Gastroesophageal sphincter (tissue), 4 donors: ENCODE measurements around the gene COX19. TPM values are rescaled to one million over a fixed set of nuclear protein-coding genes. Genes with fewer than 3 reads are reported as not detected.

Experiments
- ATAC-seq: fragments of 150-250 bp; one replicate; pipeline ENCODE4 v1.9.1; 2016; ENCODE audit warnings: mild to moderate bottlenecking, moderate library complexity
- H3K27ac ChIP-seq, 4 donors: fragments of 200-600 bp; sonication (generic) in 3 of 4; 1 replicate in 3 of 4; 2 replicates in 1 of 4; pipeline ENCODE4 v1.5.1; 2016 to 2019
- H3K27me3 ChIP-seq: fragments of 200-600 bp; sonication (generic); one replicate; pipeline ENCODE4 v1.5.1; 2019
- H3K36me3 ChIP-seq, 2 donors: fragments of 200-600 bp; sonication (generic); one replicate each; pipeline ENCODE4 v1.5.1; 2019; ENCODE audit warnings: control low read depth in 1 of 2
- H3K4me1 ChIP-seq, 3 donors: fragments of 200-600 bp; sonication (generic); 1 replicate in 2 of 3; 2 replicates in 1 of 3; pipeline ENCODE4 v1.5.1; 2016 to 2019; ENCODE audit warnings: control low read depth in 2 of 3
- H3K4me3 ChIP-seq, 2 donors: fragments of 200-600 bp; sonication (generic); one replicate each; pipeline ENCODE4 v1.5.1; 2019; ENCODE audit warnings: mild to moderate bottlenecking in 1 of 2, moderate library complexity in 1 of 2
- H3K9me3 ChIP-seq, 3 donors: fragments of 200-600 bp; sonication (generic); one replicate each; pipeline ENCODE4 v1.5.1; 2017 to 2019; ENCODE audit warnings: control low read depth in 2 of 3
- CTCF ChIP-seq, 4 experiments: fragments of 200-600 bp in 2 of 4; fragments of 450-650 bp in 2 of 4; sonication (generic) in 1 of 4; IDR thresholded peaks; one replicate each; pipeline ENCODE4 v1.5.1; 2017 to 2019; ENCODE audit warnings: antibody characterized with exemption in 4 of 4, mild to moderate bottlenecking in 2 of 4, moderate library complexity in 2 of 4
- EP300 ChIP-seq: sonication (generic); formaldehyde crosslinking; IDR thresholded peaks from one replicate; pipeline ENCODE4 v1.6.1; 2017; ENCODE audit warnings: antibody characterized with exemption, mild to moderate bottlenecking
- POLR2A ChIP-seq, 2 donors: fragments of 450-650 bp; IDR thresholded peaks; one replicate each; pipeline ENCODE4 v1.6.1; 2017; ENCODE audit warnings: antibody characterized with exemption in 2 of 2, mild to moderate bottlenecking in 2 of 2, moderate library complexity in 1 of 2
- POLR2AphosphoS5 ChIP-seq: sonication (generic); formaldehyde crosslinking; IDR thresholded peaks from one replicate; pipeline ENCODE4 v1.6.1; 2017; ENCODE audit warnings: antibody characterized with exemption
- WGBS, 2 donors: methylation state at CpG; one replicate each; pipeline ENCODE4 v1.1.5; 2018; ENCODE audit warnings: low coverage in 1 of 2; 5-methylcytosine and 5-hydroxymethylcytosine counted together
- total RNA-seq, 4 donors: library from RNA; depleted of rRNA; stranded (reverse); fragments of >200 nt; gene quantifications; one replicate each; pipeline ENCODE4 v1.1.0, GENCODE V29; 2016

The COX19 gene
- total RNA-seq, 4 donors from 2014 or later, result 6.0 to 16.7 (median 12.0) TPM

- Histone ChIP-seq H3K4me1 (peaks cover 0 to 23% (median 0%) of the 10 kb centered on the region in 3 donors), H3K9me3 (no peaks in the 10 kb centered on the region), H3K27ac (no peak overlapping the region), H3K36me3 (peaks cover 0 to 60% of the 10 kb centered on the region in 2 donors), H3K27me3 (no peaks in the 10 kb centered on the region), H3K4me3 (no peak overlapping the region)
- ATAC-seq, result no peak
- no peak for TF ChIP-seq POLR2AphosphoS5
- no peak for TF ChIP-seq POLR2A (IDR thresholded peaks at IDR 0.05)
- TF ChIP-seq EP300, result no peak
- TF ChIP-seq CTCF (IDR thresholded peaks at IDR 0.05), result no peak
- WGBS, 2 donors, result 50% methylated on average over 1 of the region's 14 CpGs; no CpG with 5 or more reads in 1 of the 2 donors
Observed at GRCh38 chr7:1019255-1019785, 44.0 kb upstream of the COX19 start.

- Histone ChIP-seq H3K36me3 (peaks cover 0 to 59% of the 10 kb centered on the region in 2 donors), H3K4me1 (peaks cover 0 to 25% (median 0%) of the 10 kb centered on the region in 3 donors), H3K9me3 (no peaks in the 10 kb centered on the region), H3K27ac (no peak overlapping the region), H3K4me3 (no peak overlapping the region), H3K27me3 (no peaks in the 10 kb centered on the region)
- TF ChIP-seq EP300, result no peak
- TF ChIP-seq POLR2A (IDR thresholded peaks at IDR 0.05), result no peak
- TF ChIP-seq CTCF (IDR thresholded peaks at IDR 0.05), result no peak
- no peak for TF ChIP-seq POLR2AphosphoS5
- no peak for ATAC-seq
- 73 to 89% methylated on average over 5 to 6 of the region's 13 CpGs for WGBS, 2 donors
Observed at GRCh38 chr7:1018334-1018695, 43.0 kb upstream of the COX19 start.

GRCh38 chr7:1017586-1018333, 42.4 kb upstream of the COX19 start:
- H3K36me3 ChIP-seq, result peaks cover 0 to 54% of the 10 kb centered on the region in 2 donors
- no peak for ATAC-seq
- 86 to 94% methylated on average over 6 to 8 of the region's 34 CpGs for WGBS, 2 donors

GRCh38 chr7:1016577-1017531, 41.5 kb upstream of the COX19 start:
- H3K4me3 ChIP-seq, result no peak overlapping the region
- ATAC-seq, result no peak

More at GRCh38 chr7:1017586-1018333, 42.4 kb upstream of the COX19 start:
- no peak overlapping the region for H3K27ac ChIP-seq
- peaks cover 0 to 31% (median 0%) of the 10 kb centered on the region in 3 donors for H3K4me1 ChIP-seq
- no peak overlapping the region for H3K4me3 ChIP-seq
- H3K9me3 ChIP-seq, result no peaks in the 10 kb centered on the region
- no peaks in the 10 kb centered on the region for H3K27me3 ChIP-seq
- TF ChIP-seq EP300 (no peak), POLR2A (IDR thresholded peaks at IDR 0.05) (no peak), POLR2AphosphoS5 (no peak), CTCF (IDR thresholded peaks at IDR 0.05) (no peak)

More at GRCh38 chr7:1016577-1017531, 41.5 kb upstream of the COX19 start:
- Histone ChIP-seq H3K9me3 (no peaks in the 10 kb centered on the region), H3K27ac (no peak overlapping the region), H3K4me1 (peaks cover 0 to 40% (median 0%) of the 10 kb centered on the region in 3 donors), H3K27me3 (no peaks in the 10 kb centered on the region), H3K36me3 (peaks cover 0 to 49% of the 10 kb centered on the region in 2 donors)
- TF ChIP-seq POLR2A (IDR thresholded peaks at IDR 0.05), result no peak
- TF ChIP-seq EP300, result no peak
- no peak for TF ChIP-seq POLR2AphosphoS5
- no peak for TF ChIP-seq CTCF (IDR thresholded peaks at IDR 0.05)
- no CpG with 5 or more reads among the region's 51 CpGs for WGBS, 2 donors
